Gastroesophageal sphincter (tissue), 4 donors: ENCODE data around the gene FGGY. TPM values are rescaled to one million over a fixed set of nuclear protein-coding genes. Genes with fewer than 3 reads are reported as not detected.
A peak's percentile ranks its signal among the peaks of the same experiment; 100 is the strongest.

Experiments
- ATAC-seq: fragments of 150-250 bp; one replicate; pipeline ENCODE4 v1.9.1; 2016; ENCODE audit warnings: mild to moderate bottlenecking, moderate library complexity
- H3K27ac ChIP-seq, 4 donors: fragments of 200-600 bp; sonication (generic) in 3 of 4; 1 replicate in 3 of 4; 2 replicates in 1 of 4; pipeline ENCODE4 v1.5.1; 2016 to 2019
- H3K27me3 ChIP-seq: fragments of 200-600 bp; sonication (generic); one replicate; pipeline ENCODE4 v1.5.1; 2019
- H3K36me3 ChIP-seq, 2 donors: fragments of 200-600 bp; sonication (generic); one replicate each; pipeline ENCODE4 v1.5.1; 2019; ENCODE audit warnings: control low read depth in 1 of 2
- H3K4me1 ChIP-seq, 3 donors: fragments of 200-600 bp; sonication (generic); 1 replicate in 2 of 3; 2 replicates in 1 of 3; pipeline ENCODE4 v1.5.1; 2016 to 2019; ENCODE audit warnings: control low read depth in 2 of 3
- H3K4me3 ChIP-seq, 2 donors: fragments of 200-600 bp; sonication (generic); one replicate each; pipeline ENCODE4 v1.5.1; 2019; ENCODE audit warnings: mild to moderate bottlenecking in 1 of 2, moderate library complexity in 1 of 2
- H3K9me3 ChIP-seq, 3 donors: fragments of 200-600 bp; sonication (generic); one replicate each; pipeline ENCODE4 v1.5.1; 2017 to 2019; ENCODE audit warnings: control low read depth in 2 of 3
- CTCF ChIP-seq, 4 experiments: fragments of 200-600 bp in 2 of 4; fragments of 450-650 bp in 2 of 4; sonication (generic) in 1 of 4; IDR thresholded peaks; one replicate each; pipeline ENCODE4 v1.5.1; 2017 to 2019; ENCODE audit warnings: antibody characterized with exemption in 4 of 4, mild to moderate bottlenecking in 2 of 4, moderate library complexity in 2 of 4
- EP300 ChIP-seq: sonication (generic); formaldehyde crosslinking; IDR thresholded peaks from one replicate; pipeline ENCODE4 v1.6.1; 2017; ENCODE audit warnings: antibody characterized with exemption, mild to moderate bottlenecking
- POLR2A ChIP-seq, 2 donors: fragments of 450-650 bp; IDR thresholded peaks; one replicate each; pipeline ENCODE4 v1.6.1; 2017; ENCODE audit warnings: antibody characterized with exemption in 2 of 2, mild to moderate bottlenecking in 2 of 2, moderate library complexity in 1 of 2
- POLR2AphosphoS5 ChIP-seq: sonication (generic); formaldehyde crosslinking; IDR thresholded peaks from one replicate; pipeline ENCODE4 v1.6.1; 2017; ENCODE audit warnings: antibody characterized with exemption
- WGBS, 2 donors: methylation state at CpG; one replicate each; pipeline ENCODE4 v1.1.5; 2018; ENCODE audit warnings: low coverage in 1 of 2; 5-methylcytosine and 5-hydroxymethylcytosine counted together
- total RNA-seq, 4 donors: library from RNA; depleted of rRNA; stranded (reverse); fragments of >200 nt; gene quantifications; one replicate each; pipeline ENCODE4 v1.1.0, GENCODE V29; 2016

Gene FGGY
- total RNA-seq, 4 donors from 2014 or later = 19.0 to 29.6 (median 25.2) TPM

GRCh38 chr1:59748123-59748522, 451.2 kb downstream of the FGGY start:
- TF ChIP-seq POLR2A (IDR thresholded peaks at IDR 0.05) = no peak
- no peak for TF ChIP-seq POLR2AphosphoS5
- no peak for TF ChIP-seq EP300
- no peak for TF ChIP-seq CTCF (IDR thresholded peaks at IDR 0.05)
- no peak overlapping the region for H3K27ac ChIP-seq
- 25 to 100% methylated on average over 1 of the region's 1 CpG for WGBS, 2 donors

DNA sequence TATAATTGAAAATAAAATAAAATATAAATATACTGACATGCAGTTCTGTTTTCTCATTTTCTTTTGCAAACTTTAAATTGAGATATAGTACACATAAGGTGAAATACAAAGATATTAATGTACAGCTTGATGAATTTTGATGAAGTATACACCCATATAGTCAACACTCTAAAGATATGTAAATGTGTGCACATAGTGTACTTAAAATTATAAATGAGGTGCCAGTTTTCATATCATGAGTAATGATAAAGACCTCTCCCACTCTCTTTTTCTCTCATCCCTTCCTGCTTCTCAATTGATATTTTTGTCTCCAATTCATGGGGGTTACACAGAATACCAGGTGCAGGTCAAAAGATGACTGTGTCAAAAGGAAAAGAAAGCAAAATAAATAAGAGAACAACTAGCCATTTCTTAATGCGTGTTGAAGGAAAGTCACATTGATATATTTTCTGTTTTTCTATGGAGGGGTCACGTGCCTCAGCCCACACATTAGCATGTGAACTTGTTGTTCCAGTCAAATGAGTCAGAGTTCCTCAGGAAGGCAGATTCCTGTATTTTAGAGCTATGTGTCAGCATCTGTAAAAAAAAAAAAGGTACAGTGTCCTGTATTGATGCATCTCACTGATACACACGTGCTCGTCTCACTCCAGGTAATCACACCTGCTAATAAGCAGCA, 453.6 kb downstream of the FGGY start:
- Histone ChIP-seq H3K4me1 (peaks cover 0 to 7% (median 3%) of the 10 kb centered on the region in 3 donors), H3K27ac (no peak overlapping the region), H3K4me3 (no peak overlapping the region), H3K36me3 (no peaks in the 10 kb centered on the region), H3K9me3 (no peaks in the 10 kb centered on the region), H3K27me3 (no peaks in the 10 kb centered on the region)
- TF ChIP-seq CTCF (IDR thresholded peaks at IDR 0.05) (no peak), POLR2A (IDR thresholded peaks at IDR 0.05) (no peak), POLR2AphosphoS5 (peak; percentile 66), EP300 (no peak)
- ATAC-seq = peak; percentile 66
- 48 to 72% methylated on average over 4 of the region's 4 CpGs for WGBS, 2 donors

More at GRCh38 chr1:59748123-59748522, 451.2 kb downstream of the FGGY start:
- Histone ChIP-seq H3K27me3 (no peaks in the 10 kb centered on the region), H3K9me3 (no peaks in the 10 kb centered on the region), H3K36me3 (no peaks in the 10 kb centered on the region), H3K4me1 (peaks cover 0 to 14% (median 7%) of the 10 kb centered on the region in 3 donors), H3K4me3 (no peak overlapping the region)
- ATAC-seq = no peak

GRCh38 chr1:59751004-59751395, 454.1 kb downstream of the FGGY start:
- 72 to 75% methylated on average over 1 to 2 of the region's 2 CpGs for WGBS, 2 donors
- Histone ChIP-seq H3K4me3 (no peak overlapping the region), H3K36me3 (no peaks in the 10 kb centered on the region), H3K9me3 (no peaks in the 10 kb centered on the region), H3K4me1 (peaks cover 0 to 7% (median 3%) of the 10 kb centered on the region in 3 donors), H3K27ac (no peak overlapping the region), H3K27me3 (no peaks in the 10 kb centered on the region)
- no peak for TF ChIP-seq EP300
- no peak for TF ChIP-seq POLR2A (IDR thresholded peaks at IDR 0.05)
- TF ChIP-seq CTCF (IDR thresholded peaks at IDR 0.05) = no peak
- no peak for TF ChIP-seq POLR2AphosphoS5
- no peak for ATAC-seq

- TF ChIP-seq POLR2A (IDR thresholded peaks at IDR 0.05) = no peak
- TF ChIP-seq CTCF (IDR thresholded peaks at IDR 0.05) = no peak
- TF ChIP-seq POLR2AphosphoS5 = no peak
- no peak for TF ChIP-seq EP300
- 95 to 96% methylated on average over 2 of the region's 2 CpGs for WGBS, 2 donors
- no peak overlapping the region for H3K27ac ChIP-seq
- H3K4me3 ChIP-seq = no peak overlapping the region
- no peaks in the 10 kb centered on the region for H3K27me3 ChIP-seq
- no peak for ATAC-seq
- no peaks in the 10 kb centered on the region for H3K9me3 ChIP-seq
- peaks cover 0 to 7% (median 3%) of the 10 kb centered on the region in 3 donors for H3K4me1 ChIP-seq
- H3K36me3 ChIP-seq = no peaks in the 10 kb centered on the region
Observed at GRCh38 chr1:59751801-59752200, 454.9 kb downstream of the FGGY start.
